Caki2 (cell line): Measurements from ENCODE around the gene OXCT1. TPM values are rescaled to one million over a fixed set of nuclear protein-coding genes. Genes with fewer than 3 reads are reported as not detected.
"Not testable (repeated sequence)": the region's sequence is repeated elsewhere in the genome, so short reads cannot be mapped to it uniquely, and the experiment has no call there.

ENCODE experiments used
- DNase-seq: peaks from one replicate; pipeline ENCODE4 v3.0.0-alpha.2; 2015; ENCODE audit warnings: low read depth
- in situ Hi-C: cut with HindIII; loops from 2 replicates; pipeline ENCODE4 v1.10.0; 2016; ENCODE audit warnings: low sequenced_read_pairs, low pct_unique_long_range_greater_than_20kb, mixed read lengths
- total RNA-seq: library from RNA; depleted of rRNA; stranded (reverse); fragments of >200 nt; shearing (Covaris generic); gene quantifications from 2 replicates; pipeline ENCODE4 v1.2.3, GENCODE V29; 2014; ENCODE audit warnings: low replicate concordance

The OXCT1 gene
- total RNA-seq, 1 experiment from 2014 or later = 12.4 TPM

DNA sequence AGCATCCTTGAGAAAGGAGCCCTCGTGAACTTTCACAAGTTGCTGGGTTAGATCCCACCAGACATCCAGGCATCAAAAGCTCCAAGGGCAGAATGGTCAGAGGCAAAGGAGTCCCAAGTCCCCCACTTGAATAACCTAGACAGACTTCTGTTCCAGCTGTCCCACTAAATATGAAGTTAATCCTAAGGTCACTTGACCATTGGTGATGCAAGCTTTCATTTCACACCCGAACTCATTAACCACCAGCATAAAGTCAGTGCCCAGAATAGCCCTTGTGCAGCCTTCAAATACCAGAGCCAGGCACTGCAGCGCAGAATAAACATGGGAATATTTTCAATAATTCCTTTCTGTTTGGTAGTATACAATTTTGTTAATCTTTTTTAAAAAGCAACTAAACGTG, 28.9 kb downstream of the OXCT1 start:
- DNase-seq = no peak

DNA sequence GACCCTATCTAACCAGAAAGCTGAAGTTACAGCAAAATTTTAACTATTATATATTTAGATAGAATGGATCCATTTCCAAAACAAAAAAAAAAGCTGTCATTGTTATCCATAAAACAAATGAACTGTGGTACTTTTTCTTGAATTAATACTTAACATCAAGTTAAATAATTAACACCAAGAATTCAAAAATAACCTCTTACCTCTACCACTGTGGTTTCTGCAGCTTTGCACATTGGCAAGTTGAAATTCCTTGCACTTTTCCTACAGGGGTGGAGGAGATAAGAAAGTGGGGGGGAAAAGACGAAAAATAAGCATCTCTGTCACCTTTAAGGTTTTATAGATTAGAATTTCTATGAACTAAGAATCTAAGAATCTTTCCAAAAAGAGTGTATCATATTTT, 30.0 kb downstream of the OXCT1 start:
- in situ Hi-C loops = no loop called here
- DNase-seq = peak; percentile 24

More for the DNA sequence above, 28.9 kb downstream of the OXCT1 start:
- in situ Hi-C loops = no loop called here

DNA sequence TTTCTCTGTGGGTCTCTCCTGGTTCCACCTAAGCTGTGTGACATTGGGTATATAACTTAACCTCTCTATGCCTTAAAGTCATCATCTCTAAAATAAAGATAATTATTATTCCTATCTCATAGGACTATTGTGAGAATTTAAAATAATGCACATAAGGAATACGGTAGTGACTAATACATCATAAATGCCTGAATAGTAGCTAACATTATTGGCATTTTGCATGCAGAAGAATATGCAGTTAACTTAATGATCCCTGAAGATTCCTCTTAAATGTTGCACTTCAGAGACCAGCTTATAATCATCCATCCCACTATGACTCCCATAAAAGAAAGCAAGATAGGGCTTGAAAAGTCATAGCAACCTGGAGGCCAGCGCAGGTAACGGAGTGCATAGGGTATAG, 32.4 kb downstream of the OXCT1 start:
- DNase-seq = no peak
- in situ Hi-C loops = no loop called here

DNA sequence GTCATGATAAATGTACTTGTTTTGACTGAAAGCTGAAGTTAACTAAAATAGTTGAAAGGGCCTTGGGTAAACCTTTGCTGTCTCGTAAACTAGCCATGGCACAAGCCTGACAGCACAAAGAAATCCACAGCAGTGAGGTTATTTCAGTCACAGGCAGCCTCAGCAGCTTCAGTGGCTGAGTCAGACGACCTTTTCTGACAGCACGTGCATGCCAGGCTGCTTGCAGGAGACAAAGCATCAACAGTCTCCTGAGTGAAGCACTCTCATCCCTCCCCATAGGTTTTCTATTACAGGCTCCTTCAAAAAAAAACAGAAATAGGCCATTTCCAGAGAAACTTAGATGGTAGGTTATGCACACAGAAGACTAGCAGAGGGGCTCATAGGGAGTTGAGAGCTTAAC, 34.6 kb downstream of the OXCT1 start:
- in situ Hi-C loops = no loop called here
- peak; percentile 65 for DNase-seq

DNA sequence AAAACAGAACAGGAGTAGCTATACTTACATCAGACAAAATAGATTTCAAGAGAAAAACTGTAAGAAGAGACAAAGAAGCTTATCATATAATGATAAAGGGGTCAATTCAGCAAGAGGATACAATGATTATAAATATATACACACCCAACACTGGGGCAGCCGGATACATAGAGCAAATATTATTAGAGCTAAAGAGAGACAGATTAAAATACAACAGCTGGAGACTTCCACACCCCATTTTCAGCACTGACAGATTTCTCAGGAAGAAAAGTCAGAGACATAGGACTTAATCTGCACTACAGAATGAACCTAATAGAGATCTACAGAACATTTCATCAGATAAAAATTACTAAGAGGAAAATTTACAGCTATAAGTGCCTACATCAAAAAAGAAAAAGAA, 35.7 kb downstream of the OXCT1 start:
- in situ Hi-C loops = no loop called here
- DNase-seq = no peak

DNA sequence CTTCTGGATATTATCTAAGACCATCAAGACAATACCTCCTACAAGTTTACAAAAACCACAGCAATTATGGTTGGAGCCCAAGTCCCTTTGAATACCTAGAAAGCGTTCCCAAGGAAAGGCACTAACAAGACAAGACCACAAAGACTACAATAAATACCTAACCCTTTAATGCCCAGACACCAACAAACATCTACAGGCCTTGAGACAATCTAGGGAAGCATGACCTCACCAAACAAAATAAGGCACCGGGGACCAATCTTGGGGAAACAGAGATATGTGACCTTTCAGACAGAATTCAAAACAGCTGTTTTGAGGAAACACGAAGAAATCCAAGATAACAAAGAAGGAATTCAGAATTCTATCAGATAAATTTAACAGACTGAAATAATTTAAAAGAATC, 37.8 kb downstream of the OXCT1 start:
- in situ Hi-C loops = no loop called here
- DNase-seq = no peak

DNA sequence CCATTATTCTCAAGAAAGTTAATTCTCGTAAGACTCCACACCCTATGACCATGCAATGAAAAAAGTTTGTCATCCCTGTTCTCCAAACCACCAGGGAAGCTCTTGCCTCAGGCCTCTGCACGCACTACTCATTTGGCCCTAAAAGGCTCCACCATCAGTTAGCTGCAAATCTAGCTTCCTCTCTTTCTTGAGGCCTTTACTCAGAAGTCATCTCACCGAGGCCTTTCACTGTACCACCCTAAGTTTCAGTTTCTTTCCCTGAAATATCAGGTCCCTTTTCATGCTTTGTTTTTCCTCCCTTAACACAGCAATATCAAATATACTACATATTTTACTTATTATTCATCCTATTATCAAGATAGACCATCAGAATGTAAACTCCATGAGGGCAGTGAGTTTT, 39.1 kb downstream of the OXCT1 start:
- in situ Hi-C loops = no loop called here
- no peak for DNase-seq

DNA sequence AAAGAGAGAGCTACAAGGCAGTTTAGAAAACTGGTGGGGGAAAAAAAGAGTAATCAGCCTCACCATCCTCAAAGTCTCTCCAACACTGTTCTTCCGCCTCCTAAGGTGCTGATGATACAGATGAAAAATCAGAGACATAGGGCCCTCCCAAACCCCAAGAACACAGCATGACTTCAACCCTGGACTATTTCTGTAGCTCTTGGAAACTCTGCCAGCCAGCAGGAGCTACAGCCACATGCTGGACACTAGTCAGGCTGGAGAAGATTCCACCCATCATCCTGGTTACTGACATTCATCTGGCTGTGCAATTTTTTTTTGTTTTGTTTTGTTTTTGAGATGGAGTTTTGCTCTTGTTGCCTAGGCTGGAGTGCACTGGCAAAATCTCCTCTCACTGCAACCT, 42.4 kb downstream of the OXCT1 start:
- in situ Hi-C loops = no loop called here
- no peak for DNase-seq

DNA sequence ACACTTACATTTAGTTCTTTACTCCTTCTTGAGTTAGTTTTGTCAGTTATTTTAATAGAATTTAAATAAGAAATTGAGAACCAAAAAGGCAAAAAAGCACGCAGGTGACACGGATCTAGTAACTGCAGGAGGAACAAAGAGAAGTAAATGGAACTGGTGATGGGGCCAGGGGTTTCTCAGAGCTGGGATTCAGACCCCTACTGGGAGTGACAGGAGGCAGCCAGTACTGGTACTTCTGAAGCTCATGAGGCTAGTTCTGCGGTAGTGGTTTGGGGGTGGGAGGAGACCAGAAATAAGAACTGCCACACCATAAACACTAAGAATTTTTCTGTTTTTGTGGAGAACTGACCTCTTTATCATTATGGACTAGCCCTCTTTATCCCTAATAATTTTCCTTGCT, 48.2 kb downstream of the OXCT1 start:
- no peak for DNase-seq
- in situ Hi-C loops = no loop called here

DNA sequence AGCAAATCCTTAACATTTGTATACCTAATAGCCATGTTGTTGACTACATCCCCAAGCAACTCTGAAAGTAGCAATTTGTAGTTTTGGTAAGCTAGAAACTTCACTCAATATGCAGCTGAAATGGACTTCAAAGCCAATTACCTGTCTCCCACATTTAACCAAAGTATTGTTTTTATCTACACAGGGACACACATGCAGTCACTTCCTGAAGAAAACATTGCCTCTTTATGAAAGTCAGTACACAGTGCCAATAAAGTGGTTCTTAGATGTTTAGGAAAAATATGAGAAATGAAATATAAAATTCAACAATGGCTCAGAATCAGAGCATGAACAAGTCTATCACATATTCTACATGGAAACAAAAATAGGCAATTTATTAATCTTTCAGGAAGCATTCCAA, 49.2 kb downstream of the OXCT1 start:
- DNase-seq = no peak
- in situ Hi-C loops = no loop called here

DNA sequence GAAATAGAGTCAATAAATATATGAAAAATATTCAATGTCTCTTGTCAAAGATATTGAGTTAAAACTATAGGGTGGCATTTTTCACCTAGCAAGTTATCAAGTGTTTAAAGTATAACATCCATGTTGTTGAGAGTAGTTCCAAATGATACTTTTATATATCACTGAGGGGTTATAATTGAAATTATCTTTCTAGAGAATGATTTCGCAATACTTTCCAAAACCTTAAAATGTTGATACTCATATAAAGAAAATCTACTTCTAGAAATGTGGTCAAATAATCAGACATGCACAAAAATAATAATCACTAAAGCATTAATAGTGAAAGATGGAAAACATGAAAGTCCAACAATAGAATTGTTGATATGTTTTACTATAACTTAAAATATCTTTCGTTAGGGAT, 50.1 kb downstream of the OXCT1 start:
- in situ Hi-C loops = no loop called here
- no peak for DNase-seq

DNA sequence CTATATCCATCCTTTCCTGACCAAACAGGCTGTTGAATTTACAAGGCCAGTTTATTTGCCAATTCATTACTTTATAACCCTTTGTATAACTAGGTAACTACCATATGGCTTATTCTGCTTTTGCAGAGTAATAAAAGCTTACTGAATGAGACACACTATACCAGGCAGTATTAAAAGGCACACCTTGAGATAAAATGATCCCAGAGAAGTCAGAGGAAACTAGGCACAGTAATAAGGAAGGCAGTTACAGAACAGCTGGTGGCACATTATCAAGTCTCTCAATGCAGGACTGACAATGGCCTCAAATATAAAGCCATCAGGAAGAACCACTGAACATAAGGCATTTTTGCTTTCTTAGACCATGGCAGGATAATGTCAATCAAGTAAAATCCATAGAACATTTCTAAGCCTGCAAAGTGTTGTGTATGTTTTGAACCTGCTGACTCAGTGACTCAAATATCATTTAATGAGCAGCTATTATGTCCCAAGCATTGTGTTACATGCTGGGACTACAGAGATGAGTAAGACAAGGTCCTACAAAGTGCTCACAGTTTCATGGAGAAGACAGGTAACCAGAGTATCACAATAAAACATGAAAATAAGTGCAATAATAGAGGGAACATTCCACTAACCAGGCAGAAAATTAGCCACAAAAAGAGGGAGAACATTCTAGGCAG, 52.5 kb downstream of the OXCT1 start:
- DNase-seq = no peak
- in situ Hi-C loops = no loop called here

DNA sequence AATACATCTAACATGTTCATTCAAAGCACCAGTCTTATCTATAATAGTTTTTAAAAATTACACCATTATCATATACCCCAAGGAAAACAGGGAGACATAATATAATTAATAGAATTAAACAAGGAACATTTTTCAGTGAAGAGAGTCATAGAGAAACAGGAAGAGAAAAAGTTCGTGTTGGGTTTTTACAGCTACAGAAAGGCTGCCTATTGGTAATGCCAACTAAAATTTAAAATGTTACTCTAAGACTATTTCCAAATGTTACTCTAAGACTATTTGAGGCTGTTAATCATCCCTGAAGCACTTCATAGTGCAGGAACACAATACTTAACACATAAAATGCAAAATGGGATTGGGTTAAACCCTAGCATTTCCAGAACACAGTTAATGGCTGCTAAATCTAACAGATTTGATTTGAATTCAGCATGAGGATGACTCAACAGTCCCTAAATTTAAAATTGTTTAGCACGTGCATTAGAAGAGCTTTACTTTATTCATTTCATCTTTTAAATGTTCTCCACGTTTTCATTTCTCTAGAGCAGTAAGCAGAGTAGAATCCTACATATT, 54.5 kb downstream of the OXCT1 start:
- in situ Hi-C loops = no loop called here
- no peak for DNase-seq

DNA sequence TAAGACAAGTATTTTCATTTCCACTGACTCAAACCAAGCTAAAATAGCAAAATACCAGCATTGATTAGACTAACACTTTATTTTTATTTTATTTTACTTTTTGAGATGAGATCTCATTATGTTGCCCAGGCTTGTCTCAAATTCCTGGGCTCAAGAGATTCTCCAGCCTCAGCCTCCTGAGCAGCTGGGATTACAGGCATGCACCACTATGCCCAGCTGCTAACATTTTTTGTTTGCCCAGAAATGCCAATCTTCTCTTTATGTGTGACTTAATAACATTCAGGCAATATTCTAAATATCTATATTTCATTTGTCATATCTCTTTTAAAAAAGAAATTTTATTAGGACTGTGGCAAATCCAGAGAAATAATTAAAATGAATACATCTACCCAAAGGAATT, 55.0 kb downstream of the OXCT1 start:
- in situ Hi-C loops = no loop called here
- DNase-seq = no peak

DNA sequence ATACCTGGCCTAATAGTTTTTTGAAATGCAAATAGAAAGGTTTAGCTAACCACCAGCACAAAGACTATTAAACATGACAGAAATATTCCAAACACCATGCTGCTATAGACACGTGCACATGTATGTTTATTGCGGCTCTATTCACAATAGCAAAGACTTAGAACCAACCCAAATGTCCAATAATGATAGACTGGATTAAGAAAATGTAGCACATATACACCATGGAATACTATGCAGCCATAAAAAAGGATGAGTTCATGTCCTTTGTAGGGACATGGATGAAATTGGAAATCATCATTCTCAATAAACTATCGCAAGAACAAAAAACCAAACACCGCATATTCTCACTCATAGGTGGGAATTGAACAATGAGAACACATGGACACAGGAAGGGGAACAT, 55.9 kb downstream of the OXCT1 start:
- DNase-seq, in situ Hi-C loops: not testable (repeated sequence)

DNA sequence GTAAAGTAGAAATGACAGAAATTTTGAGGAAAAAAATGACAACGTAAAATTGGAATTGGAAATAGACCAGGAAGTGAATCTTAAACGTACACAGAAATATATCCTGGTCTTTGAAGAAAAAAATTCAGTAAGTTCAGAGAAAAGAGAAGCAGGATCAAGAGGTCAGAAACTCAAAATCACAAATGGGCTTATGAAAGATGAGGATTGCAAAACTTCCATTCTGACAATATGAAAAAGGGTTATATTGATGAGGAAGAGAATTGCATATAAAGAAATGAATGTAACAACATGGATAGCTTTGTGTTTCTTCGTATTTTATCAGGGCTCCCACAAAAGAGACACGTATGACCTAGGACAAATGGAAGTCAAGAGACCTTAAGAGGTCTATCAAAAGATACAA, 58.1 kb downstream of the OXCT1 start:
- in situ Hi-C loops = no loop called here
- no peak for DNase-seq

DNA sequence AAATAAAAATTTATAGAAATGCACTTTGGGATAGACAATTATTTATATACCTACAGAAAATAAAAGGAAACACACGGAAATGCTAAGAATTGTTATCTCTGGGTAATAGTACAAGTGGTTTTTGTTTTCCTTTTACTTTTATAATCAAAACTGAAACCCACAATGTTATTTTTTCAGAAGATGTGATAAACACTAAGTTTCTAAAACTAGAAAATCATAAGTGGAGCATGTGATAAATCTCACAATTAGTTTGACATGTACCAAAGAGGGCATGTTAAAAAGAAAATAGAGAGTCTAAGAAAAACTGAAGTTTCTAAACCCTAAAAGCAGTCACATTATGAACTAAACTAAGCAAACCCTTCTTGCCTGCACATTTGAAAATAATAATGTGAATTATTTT, 61.1 kb downstream of the OXCT1 start:
- in situ Hi-C loops = no loop called here

DNA sequence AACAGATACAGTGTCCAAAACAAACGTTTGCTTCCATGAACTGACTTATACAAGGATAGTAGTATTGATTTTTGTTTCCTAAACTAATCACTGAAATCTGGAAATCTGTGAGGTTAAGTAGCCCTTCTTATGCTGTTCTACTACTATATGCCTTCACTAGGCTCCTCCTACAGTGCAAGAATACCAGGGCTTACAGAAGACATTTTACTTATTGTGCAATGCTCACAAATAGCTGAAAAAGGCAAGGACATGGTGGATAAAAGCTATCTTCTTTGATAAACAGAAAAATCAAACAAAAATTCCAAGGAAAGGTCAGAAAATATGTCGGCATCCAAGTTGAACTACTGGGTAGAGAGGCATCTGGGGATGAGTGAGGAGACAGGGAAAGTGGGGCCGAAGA, 61.9 kb downstream of the OXCT1 start:
- in situ Hi-C loops = no loop called here
- no peak for DNase-seq

More for the DNA sequence above, 61.1 kb downstream of the OXCT1 start:
- no peak for DNase-seq

DNA sequence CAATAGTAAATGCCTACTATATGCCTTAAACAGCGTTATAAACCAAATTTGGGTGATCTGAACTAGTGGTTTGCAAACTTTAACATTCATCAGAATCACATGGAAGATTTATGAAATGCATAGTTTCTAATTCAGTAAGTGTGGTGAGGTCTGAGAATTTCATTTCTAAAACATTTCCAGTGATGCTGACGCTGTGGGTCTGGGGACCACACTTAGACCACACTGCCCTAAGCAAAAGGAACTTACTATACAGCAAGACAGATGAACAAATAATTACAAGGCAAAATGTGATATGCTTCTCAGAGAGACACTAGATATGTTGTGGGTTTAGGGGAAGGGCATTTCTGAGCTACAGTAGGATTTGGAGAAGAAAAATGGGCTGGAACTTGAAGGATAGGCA, 72.6 kb downstream of the OXCT1 start:
- no peak for DNase-seq
- in situ Hi-C loops = no loop called here

DNA sequence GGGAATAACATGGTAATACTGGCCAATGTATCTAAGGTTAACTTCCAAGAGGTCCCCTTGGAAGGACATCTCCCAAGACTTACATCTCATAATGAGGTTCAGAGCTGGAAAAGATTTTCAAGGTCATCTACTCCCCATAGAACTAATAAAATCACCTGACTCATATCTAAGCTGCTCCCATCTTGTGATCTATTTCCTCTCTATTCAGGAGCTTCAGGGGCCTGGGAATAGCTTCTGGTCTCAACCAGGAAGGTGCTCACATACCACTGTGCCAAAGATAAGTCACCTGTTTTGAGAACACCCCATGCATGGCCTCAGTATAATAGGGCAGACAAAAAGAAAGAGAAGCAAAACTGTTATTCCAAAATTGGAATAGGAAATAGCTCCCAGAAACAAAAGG, 74.2 kb downstream of the OXCT1 start:
- no peak for DNase-seq
- in situ Hi-C loops = no loop called here
